Activated CD8-positive, alpha-beta memory T cell treated with anti-CD3 and anti-CD28 coated beads, Interleukin-2, amount 10 ng/mL, durations not matched to agents 7 days and 5 days (primary cell): ENCODE data around the gene IL19. TPM values are rescaled to one million over a fixed set of nuclear protein-coding genes. Genes with fewer than 3 reads are reported as not detected.
"Not testable (repeated sequence)": the region's sequence is repeated elsewhere in the genome, so short reads cannot be mapped to it uniquely, and the experiment has no call there.

Source experiments
- ATAC-seq: fragments of 150-1000 bp; cut with Tn5 transposase; one replicate; pipeline ENCODE4 v1.10.0; 2021; ENCODE audit warnings: moderate library complexity
- CTCF ChIA-PET: fragments of 350-600 bp; sonication (Branson Sonifier 250); formaldehyde crosslinking; loops from one replicate; lab custom pipeline; 2021; ENCODE audit warnings: antibody characterized with exemption; lab: Charles Lee
- DNase-seq: peaks from one replicate; pipeline ENCODE4 v3.0.0-alpha.2; 2020
- H3K27ac Mint-ChIP-seq: one replicate; pipeline ENCODE4 v1.8.0; 2021; ENCODE audit warnings: mild to moderate bottlenecking, mixed read lengths
- H3K27me3 Mint-ChIP-seq: one replicate; pipeline ENCODE4 v1.8.0; 2021; ENCODE audit warnings: mixed read lengths
- H3K36me3 Mint-ChIP-seq: one replicate; pipeline ENCODE4 v1.8.0; 2021; ENCODE audit warnings: mild to moderate bottlenecking, mixed read lengths
- H3K4me1 Mint-ChIP-seq: one replicate; pipeline ENCODE4 v1.8.0; 2021; ENCODE audit warnings: mixed read lengths
- H3K4me3 Mint-ChIP-seq: one replicate; pipeline ENCODE4 v1.8.0; 2021; ENCODE audit warnings: mild to moderate bottlenecking, moderate library complexity, mixed read lengths
- H3K9me3 Mint-ChIP-seq: one replicate; pipeline ENCODE4 v1.8.0; 2022; ENCODE audit warnings: low read depth, mixed read lengths
- total RNA-seq, 2 experiments: library from RNA; stranded (reverse); gene quantifications; one replicate each; pipeline ENCODE4 v1.2.3, GENCODE V29; 2021

Gene IL19
- total RNA-seq, 2 experiments from 2014 or later, result not detected

DNA sequence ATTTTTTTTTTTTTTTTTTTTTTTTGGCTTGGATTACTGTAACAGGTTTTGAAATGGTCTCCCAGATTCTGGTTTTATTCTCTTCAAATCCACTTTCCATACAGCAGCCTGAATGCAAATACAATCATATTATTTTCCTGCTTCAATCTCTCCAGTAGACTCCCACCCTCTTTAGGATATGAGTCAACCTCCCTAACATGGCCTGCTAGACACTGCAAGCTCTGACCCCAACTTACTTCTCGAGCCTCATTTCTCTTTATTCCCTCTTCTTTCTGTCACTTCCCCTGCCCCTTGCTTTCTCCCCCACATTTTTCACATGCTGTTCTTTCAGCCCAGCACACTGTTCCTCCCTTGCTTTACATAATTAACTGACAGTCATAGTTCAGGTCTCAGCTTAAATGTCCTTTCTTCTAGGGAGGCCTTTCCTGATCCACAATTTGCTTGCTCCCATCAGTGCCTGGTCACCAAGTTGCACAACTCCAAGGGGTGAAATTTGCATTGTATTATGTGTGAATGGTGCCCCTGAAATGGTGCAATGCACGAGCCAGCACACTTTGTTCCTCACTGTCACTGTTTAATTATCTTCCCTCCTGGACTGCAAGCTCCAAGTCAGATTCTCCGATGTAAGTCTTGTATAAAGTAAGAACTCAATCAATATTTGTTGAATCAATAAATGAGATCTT is 22.1 kb upstream of the IL19 start:
- Mint-ChIP-seq H3K4me1 (peaks cover 29% of the 10 kb centered on the region), H3K27ac (no peak overlapping the region), H3K36me3 (peaks cover 7% of the 10 kb centered on the region), H3K27me3 (peaks cover 38% of the 10 kb centered on the region), H3K9me3 (no peaks in the 10 kb centered on the region), H3K4me3 (no peak overlapping the region)
- CTCF ChIA-PET, result interaction anchor here (0.8 to 2.6 kb wide), 6 partner anchors 18 to 57 kb away, joined by 3 to 6 read pairs (median 5); no protein-coding TSS in a partner anchor
- DNase-seq (no peak), ATAC-seq (no peak)

DNA sequence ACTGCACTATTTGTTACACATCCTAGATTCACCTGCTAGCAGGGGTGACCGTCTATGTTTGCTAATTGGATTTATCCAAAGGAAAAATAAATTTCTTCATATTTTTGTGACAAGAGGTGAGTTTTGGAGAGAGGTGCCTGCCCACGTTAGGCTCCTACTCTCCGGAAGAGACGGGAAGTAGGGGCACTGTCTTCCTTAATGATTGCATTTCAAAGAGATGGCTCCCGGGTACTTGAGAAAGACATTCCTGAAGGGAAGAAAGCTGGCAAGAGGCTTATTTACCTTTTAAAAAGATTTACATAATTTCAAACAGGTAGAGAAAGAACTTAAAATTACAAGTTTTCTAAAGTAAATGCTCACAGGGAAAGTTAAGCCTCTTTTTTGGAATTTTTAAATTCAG is 18.7 kb upstream of the IL19 start:
- Mint-ChIP-seq H3K27me3 (peaks cover 39% of the 10 kb centered on the region), H3K36me3 (peaks cover 21% of the 10 kb centered on the region), H3K27ac (no peak overlapping the region), H3K4me1 (peaks cover 22% of the 10 kb centered on the region), H3K4me3 (no peak overlapping the region), H3K9me3 (no peaks in the 10 kb centered on the region)
- CTCF ChIA-PET, result interaction anchor here (1.2 kb wide), 1 partner anchor 12 kb away, joined by 3 read pairs; no protein-coding TSS in a partner anchor
- ATAC-seq (no peak), DNase-seq (no peak)

DNA sequence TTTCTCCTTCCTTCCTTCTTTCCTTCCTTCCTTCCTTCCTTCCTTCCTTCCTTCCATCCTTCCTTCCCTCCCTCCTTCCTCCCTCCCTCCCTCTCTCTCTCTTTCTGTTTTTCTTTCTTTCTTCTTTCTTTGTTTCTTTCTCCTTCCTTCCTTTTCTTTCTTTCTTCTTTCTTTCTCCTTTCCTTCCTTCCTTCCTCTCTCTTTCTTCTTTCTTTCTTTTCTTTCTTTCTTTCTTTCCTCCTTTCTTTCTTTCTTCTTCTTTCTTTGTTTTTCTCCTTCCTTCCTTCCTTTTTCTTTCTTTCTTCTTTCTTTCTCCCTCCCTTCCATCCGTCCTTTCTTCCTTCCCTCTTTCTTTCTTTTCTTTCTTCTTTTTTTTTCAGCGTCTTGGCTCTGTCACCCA is 18.1 kb upstream of the IL19 start:
- no peak for ATAC-seq
- H3K4me3 Mint-ChIP-seq, result no peak overlapping the region

DNA sequence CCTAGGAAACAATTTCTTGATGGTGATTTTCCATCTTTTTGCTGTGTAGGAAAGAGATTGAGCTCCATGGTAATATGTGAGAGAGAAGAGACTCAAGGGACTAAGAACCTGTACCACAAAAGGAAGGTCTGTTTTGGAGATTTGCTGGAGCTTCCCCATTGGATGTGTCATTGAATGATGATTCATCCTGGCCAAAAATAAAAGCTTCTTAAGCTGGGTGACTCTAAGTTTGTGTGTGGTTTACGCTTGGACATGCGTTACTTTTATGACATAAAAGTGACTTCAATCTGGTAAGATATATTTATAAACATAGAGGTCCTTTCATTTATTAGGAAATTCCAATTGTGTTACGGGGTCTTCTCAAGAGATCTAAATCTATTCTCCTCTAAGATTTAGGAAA is 17.4 kb upstream of the IL19 start:
- H3K27ac Mint-ChIP-seq, result no peak overlapping the region
- H3K4me3 Mint-ChIP-seq, result no peak overlapping the region
- peaks cover 20% of the 10 kb centered on the region for H3K4me1 Mint-ChIP-seq
- DNase-seq, result no peak
- H3K27me3 Mint-ChIP-seq, result peaks cover 39% of the 10 kb centered on the region
- CTCF ChIA-PET, result interaction anchor here (0.9 to 1.3 kb wide), 4 partner anchors 9 to 159 kb away, joined by 3 to 4 read pairs (median 4); no protein-coding TSS in a partner anchor
- ATAC-seq, result no peak
- peaks cover 17% of the 10 kb centered on the region for H3K36me3 Mint-ChIP-seq
- no peaks in the 10 kb centered on the region for H3K9me3 Mint-ChIP-seq

More for the DNA sequence above, 18.1 kb upstream of the IL19 start:
- Mint-ChIP-seq H3K9me3 (no peaks in the 10 kb centered on the region), H3K27me3 (peaks cover 39% of the 10 kb centered on the region), H3K4me1 (peaks cover 22% of the 10 kb centered on the region), H3K27ac (no peak overlapping the region), H3K36me3 (peaks cover 19% of the 10 kb centered on the region)
- CTCF ChIA-PET, result interaction anchor here (0.9 to 1.3 kb wide), 5 partner anchors 8 to 159 kb away, joined by 3 to 4 read pairs (median 4); no protein-coding TSS in a partner anchor
- no peak for DNase-seq

DNA sequence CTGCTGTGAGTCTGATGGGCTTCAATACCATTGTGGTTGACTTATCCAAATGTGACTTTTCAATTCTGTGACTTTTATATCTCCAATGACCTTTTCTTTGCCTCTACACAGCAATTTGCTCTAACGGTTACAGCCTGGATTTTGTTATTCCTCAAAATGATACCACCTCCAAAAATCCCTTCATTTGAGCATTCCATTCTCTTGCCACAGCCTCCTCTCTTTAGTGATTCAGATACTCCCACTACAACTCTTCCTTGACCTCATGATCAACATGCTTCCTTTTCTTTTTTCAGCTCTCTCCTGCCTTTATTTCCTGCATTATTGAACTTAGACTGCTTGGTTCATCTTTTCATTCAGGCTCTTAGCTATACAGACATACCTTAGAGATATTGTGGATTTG is 16.6 kb upstream of the IL19 start:
- H3K4me1 Mint-ChIP-seq, result peaks cover 16% of the 10 kb centered on the region
- peaks cover 31% of the 10 kb centered on the region for H3K27me3 Mint-ChIP-seq
- H3K36me3 Mint-ChIP-seq, result peaks cover 17% of the 10 kb centered on the region
- CTCF ChIA-PET, result no interaction called here
- no peak overlapping the region for H3K4me3 Mint-ChIP-seq
- H3K9me3 Mint-ChIP-seq, result no peaks in the 10 kb centered on the region
- DNase-seq (no peak), ATAC-seq (no peak)
- H3K27ac Mint-ChIP-seq, result no peak overlapping the region

DNA sequence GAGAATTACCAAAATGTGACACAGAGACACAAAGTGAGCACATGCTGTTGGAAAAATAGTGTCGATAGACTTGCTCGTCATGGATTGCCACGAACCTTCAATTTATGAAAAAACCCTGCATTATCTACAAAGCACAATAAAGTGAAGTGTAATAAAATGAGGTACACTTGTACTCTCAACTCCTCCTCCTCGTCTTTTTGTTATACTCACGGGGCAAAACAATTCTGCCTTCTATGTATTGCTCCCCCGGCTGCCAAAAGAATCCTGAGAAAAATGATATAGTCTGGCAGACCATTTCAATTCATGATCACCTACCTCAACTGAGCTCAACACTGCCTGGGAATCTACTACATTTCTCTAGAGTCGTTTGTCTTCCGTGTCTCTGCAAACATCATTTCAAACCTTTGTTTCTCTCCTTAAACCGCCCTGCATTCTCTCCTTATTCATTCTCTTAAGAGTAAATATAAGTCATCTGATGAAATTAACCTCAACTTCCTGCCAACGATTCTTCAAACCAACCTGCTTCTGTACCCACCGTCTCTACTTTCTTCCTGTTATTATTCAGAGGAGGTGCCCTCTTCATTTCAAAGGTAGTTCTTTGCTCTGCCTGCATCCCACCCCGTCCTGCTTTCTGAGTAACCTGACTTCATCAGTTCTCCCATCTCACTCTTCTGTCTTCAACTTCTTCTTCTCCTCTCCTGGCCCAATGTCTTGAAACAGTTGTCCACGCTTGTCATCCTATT is 12.9 kb upstream of the IL19 start:
- H3K4me3 Mint-ChIP-seq, result no peak overlapping the region
- H3K36me3 Mint-ChIP-seq, result peaks cover 19% of the 10 kb centered on the region
- DNase-seq, result no peak
- ATAC-seq, result peak; percentile 87
- H3K4me1 Mint-ChIP-seq, result peaks cover 27% of the 10 kb centered on the region
- H3K9me3 Mint-ChIP-seq, result no peaks in the 10 kb centered on the region
- no peak overlapping the region for H3K27ac Mint-ChIP-seq
- H3K27me3 Mint-ChIP-seq, result peaks cover 27% of the 10 kb centered on the region
- CTCF ChIA-PET, result interaction anchor here (0.9 to 4.7 kb wide), 8 partner anchors 11 to 56 kb away, joined by 3 to 19 read pairs (median 4); no protein-coding TSS in a partner anchor

DNA sequence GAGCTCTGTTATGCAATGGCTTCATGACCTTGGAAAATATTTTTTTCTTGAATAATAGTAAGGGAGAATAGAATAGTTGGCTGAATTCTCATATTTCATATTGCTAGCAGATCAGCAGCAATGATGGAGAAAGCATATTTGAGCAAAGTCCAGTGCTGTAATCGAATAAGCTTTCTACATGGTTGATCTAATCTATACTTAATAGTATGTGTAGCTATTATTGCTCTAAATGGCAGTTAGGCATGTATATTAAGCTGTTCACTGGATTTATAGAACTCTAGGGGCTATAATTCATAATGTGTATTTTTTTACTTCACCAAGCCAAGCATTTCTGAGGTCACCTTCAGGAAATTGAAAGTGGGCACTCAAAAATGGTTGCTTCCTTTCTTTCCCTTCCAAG is 10.0 kb upstream of the IL19 start:
- Mint-ChIP-seq H3K36me3 (peaks cover 14% of the 10 kb centered on the region), H3K4me1 (peaks cover 30% of the 10 kb centered on the region), H3K4me3 (no peak overlapping the region), H3K27me3 (peaks cover 34% of the 10 kb centered on the region), H3K27ac (no peak overlapping the region), H3K9me3 (no peaks in the 10 kb centered on the region)
- no peak for ATAC-seq
- no peak for DNase-seq
- CTCF ChIA-PET, result interaction anchor here (0.9 to 4.6 kb wide), 10 partner anchors 9 to 171 kb away, joined by 3 to 27 read pairs (median 4); partner anchors contain the start of gene IL19

DNA sequence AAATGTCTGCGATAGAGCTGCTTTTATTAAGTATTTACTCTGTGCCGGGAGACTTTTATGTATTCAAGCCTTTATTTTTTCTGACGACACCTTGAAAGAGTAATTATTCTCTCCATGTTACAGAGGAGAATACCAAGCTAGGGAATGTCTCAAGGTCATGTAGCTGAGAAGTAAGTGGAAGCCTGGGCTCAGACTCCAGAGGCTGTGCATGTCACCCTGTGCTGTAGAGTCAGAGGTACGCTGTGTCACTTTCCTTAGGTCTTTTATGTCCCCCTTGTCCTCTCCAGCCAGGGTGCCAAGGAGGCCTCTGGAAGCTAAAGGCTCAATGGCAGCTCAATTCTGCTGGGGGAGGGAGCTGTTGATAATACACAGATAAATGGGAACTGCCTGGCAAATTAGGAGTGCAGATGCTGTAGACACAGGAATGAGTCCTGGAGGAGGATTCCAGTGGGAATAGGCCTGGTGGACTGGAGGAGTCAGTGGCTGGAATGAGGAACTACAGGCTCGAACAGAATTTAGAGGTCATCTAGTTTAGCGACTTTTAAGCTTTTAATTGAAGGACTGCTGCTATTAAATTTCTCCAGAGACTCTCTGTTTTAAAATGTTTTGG is 9.3 kb upstream of the IL19 start:
- Mint-ChIP-seq H3K27ac (no peak overlapping the region), H3K4me3 (no peak overlapping the region), H3K9me3 (no peaks in the 10 kb centered on the region), H3K27me3 (peaks cover 34% of the 10 kb centered on the region), H3K4me1 (peaks cover 33% of the 10 kb centered on the region), H3K36me3 (peaks cover 12% of the 10 kb centered on the region)
- CTCF ChIA-PET, result interaction anchor here (0.6 to 4.6 kb wide), 11 partner anchors 8 to 172 kb away, joined by 3 to 27 read pairs (median 4); partner anchors contain the start of gene IL19
- ATAC-seq, result no peak
- no peak for DNase-seq

DNA sequence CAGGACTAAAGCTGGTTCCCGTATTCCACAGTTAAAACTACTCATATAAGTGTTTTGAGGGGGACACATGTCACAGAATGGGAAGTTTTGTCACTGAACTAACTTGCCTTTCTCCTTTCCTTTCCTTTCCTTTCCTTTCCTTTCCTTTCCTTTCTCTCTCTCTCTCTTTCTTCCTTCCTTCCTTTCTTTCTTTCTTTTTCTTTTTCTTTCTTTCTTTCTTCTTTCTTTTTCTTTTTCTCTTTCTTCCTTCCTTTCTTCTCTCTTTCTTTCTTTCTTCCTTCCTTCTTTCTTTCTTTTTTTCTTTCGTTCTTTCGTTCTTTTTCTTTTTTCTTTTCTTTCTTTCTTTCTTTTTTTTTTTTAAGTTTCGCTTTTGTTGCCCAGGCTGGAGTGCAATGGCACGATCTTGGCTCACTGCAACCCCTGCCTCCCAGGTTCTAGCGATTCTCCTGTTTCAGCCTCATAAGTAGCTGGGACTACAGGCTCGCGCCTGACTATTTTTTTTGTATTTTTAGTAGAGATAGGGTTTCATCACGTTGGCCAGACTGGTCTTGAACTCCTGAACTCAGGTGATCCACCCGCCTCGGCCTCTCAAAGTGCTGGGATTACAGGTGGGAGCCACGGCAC is 7.7 kb upstream of the IL19 start:
- H3K9me3 Mint-ChIP-seq, H3K27ac Mint-ChIP-seq, ATAC-seq, DNase-seq, H3K4me3 Mint-ChIP-seq, H3K36me3 Mint-ChIP-seq: not testable (repeated sequence)
- H3K4me1 Mint-ChIP-seq, result peaks cover 41% of the 10 kb centered on the region
- peaks cover 34% of the 10 kb centered on the region for H3K27me3 Mint-ChIP-seq
- CTCF ChIA-PET, result interaction anchor here (2.4 to 4.6 kb wide), 2 partner anchors 18 to 27 kb away, joined by 7 to 27 read pairs; no protein-coding TSS in a partner anchor

DNA sequence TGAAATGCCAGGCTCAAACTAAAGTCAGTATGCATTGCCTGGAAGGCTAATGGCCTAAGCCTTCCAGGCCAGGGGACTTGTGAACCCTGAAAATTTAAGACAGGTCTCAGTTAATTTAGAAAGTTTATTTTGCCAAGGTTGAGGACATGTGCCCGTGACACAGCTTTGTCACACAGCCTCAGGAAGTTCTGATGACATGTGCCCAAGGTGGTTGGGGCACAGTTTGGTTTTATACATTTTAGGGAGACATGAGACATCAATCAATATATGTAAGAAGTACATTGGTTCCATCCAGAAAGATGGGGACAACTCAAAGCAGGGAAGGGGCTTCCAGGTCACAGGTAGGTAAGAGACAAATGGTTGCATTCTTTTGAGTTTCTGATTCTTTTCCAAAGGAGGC is 4.8 kb upstream of the IL19 start:
- not testable (repeated sequence) for ATAC-seq, DNase-seq, H3K4me3 Mint-ChIP-seq, H3K9me3 Mint-ChIP-seq, H3K36me3 Mint-ChIP-seq
- H3K27me3 Mint-ChIP-seq, result peaks cover 35% of the 10 kb centered on the region
- CTCF ChIA-PET, result interaction anchor here (1.0 to 9.5 kb wide), 15 partner anchors 16 to 157 kb away, joined by 3 to 92 read pairs (median 6); partner anchors contain the start of genes EIF2D and FCMR
- peak overlapping the region; percentile 4 for H3K27ac Mint-ChIP-seq
- peaks cover 64% of the 10 kb centered on the region for H3K4me1 Mint-ChIP-seq

DNA sequence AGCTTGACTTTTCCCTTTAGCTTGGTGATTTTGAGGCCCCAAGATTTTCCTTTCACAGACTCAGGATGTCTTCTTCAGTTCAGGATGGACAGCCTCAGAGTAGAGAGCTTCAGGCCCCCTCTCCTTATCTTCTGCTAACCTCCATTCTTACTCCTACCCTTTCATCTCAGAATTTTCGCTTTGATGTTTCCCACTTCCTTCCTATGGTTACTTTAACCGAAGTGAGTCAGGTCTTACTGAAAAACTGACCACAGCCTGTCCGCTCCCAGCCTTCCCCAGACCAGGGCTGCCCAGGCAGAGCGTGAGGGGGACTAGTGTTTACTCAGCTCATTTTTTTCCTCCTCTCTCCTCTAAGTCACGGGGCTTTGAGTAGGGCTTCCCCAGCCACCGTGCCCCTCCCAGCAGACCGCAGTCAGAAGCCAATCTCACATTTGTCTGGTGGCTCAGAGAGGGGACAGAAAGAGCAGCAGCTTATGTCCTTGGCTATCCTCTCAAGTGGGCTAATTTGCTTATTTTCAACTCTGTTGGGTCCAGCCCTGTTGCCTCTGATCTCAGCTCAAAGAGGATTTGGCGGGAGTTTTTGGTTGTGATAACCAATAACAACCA is 4.2 kb upstream of the IL19 start:
- CTCF ChIA-PET, result interaction anchor here (0.7 to 9.5 kb wide), 16 partner anchors 17 to 157 kb away, joined by 3 to 92 read pairs (median 8); partner anchors contain the start of genes EIF2D and FCMR
- H3K9me3 Mint-ChIP-seq, result no peaks in the 10 kb centered on the region
- peaks cover 9% of the 10 kb centered on the region for H3K36me3 Mint-ChIP-seq
- peaks cover 64% of the 10 kb centered on the region for H3K4me1 Mint-ChIP-seq
- H3K27ac Mint-ChIP-seq, result peak overlapping the region; percentile 80
- peak overlapping the region; percentile 13 for H3K4me3 Mint-ChIP-seq
- ATAC-seq, result peak; percentile 68
- peaks cover 34% of the 10 kb centered on the region for H3K27me3 Mint-ChIP-seq
- peak; percentile 91 for DNase-seq
